GM18505 (cell line): ENCODE measurements around the gene ANKRD11.
"Not testable (repeated sequence)": the region's sequence is repeated elsewhere in the genome, so short reads cannot be mapped to it uniquely, and the experiment has no call there.

ENCODE experiments used
- ATAC-seq: cut with Tn5 transposase; IDR thresholded peaks from one replicate; pipeline ENCODE4 v1.9.1; 2021; ENCODE audit not compliant: unreplicated experiment
- POLR2A ChIP-seq: IDR thresholded peaks from 4 replicates; pipeline ENCODE4 v1.6.1; 2011; ENCODE audit warnings: borderline replicate concordance; ENCODE audit not compliant: insufficient read depth, insufficient read length; ENCODE audit errors: extremely low read depth

The ANKRD11 gene

GRCh38 chr16:89443727-89444084 is 46.7 kb downstream of the ANKRD11 start:
- ATAC-seq: no peak
- TF ChIP-seq POLR2A: no peak

- no peak for ATAC-seq
- TF ChIP-seq POLR2A: no peak
Measured at GRCh38 chr16:89442990-89443726, 47.2 kb downstream of the ANKRD11 start.

GRCh38 chr16:89442588-89442987 is 47.8 kb downstream of the ANKRD11 start:
- no peak for TF ChIP-seq POLR2A
- no peak for ATAC-seq

- TF ChIP-seq POLR2A: no peak
- no peak for ATAC-seq
Measured at GRCh38 chr16:89439659-89440058, 50.7 kb downstream of the ANKRD11 start.

GRCh38 chr16:89437991-89438390 is 52.4 kb downstream of the ANKRD11 start:
- no peak for ATAC-seq
- TF ChIP-seq POLR2A: no peak

DNA sequence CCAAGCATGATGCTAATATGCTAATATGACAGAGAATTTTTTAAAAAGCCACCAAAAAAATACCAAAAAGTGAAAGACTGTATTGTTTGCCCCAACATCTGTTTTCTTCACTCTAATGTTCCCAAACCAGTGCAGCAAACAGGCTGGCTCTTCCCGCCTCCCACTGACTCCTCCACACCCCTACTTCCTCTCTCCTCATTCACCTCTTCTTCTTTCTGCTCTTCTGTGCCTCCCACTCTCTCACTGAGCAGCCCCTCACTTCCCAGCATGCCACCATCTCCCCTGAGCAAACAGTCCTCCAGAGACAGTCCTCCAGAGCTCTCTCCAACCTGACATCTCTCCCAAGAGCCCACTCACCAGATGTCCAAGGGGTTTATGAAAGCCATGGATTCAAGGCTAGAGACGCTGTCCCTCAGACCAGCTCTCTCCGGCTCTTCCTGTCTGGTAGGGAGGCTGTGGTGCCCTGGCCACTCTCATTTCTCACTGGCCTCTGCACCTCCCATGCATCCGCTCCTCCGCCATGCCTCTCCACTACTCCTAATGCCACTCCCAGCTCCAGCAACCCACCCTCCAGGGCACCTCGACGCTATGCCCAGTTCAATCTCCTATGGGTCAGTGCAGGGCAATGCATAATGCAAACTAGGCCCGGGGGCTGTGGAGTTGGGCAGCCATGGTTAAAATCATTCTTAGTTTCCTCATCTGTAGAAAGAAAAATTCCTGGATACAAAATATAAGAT is 52.9 kb downstream of the ANKRD11 start:
- ATAC-seq: no peak
- no peak for TF ChIP-seq POLR2A

DNA sequence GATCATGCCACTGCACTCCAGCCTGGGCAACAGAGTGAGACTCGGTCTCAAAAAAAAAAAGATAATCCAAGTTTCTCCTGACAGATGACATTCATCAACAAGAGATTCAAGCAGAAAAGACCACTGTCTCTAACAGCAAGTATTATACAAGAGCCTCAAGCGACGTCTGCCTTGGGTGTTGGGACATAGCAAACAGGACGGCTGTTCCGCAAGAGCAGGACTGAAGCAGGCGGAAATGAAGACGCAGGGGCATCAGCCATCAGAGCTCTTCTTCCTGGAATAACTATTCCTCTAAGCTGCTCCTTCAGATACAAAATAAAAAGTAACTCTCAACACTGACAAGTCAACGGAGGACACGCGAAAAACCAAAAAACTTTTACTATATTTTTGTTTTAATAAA is 54.0 kb downstream of the ANKRD11 start:
- TF ChIP-seq POLR2A: no peak
- ATAC-seq: no peak

- ATAC-seq: not testable (repeated sequence)
Measured at GRCh38 chr16:89435059-89435458, 55.3 kb downstream of the ANKRD11 start.

- no peak for TF ChIP-seq POLR2A
- ATAC-seq: no peak
Measured at GRCh38 chr16:89434490-89434889, 55.9 kb downstream of the ANKRD11 start.

DNA sequence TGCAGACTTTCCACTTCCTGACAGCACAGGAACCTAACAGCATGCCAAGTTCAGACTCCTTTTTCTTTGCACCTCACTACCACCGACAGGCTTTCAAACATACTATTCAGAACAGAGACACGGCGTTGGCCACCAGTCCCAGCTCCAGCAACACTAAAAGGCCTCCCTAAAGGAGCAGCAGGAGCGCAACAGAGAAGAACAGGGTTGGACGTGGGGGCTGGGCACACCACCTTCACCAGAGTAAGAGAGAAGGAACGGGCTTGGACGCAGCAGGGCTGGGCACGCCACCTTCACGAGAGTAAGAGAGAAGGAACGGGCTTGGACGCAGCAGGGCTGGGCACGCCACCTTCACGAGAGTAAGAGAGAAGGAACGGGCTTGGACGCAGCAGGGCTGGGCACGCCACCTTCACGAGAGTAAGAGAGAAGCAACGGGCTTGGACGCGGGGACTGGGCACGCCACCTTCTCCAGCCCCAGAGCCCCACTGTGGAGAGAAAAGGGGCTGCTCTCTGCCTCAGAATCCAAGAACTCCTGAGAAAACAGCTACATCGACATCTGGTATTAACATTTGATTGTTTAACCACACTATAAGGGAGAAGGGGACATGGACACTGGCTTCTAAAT is 56.9 kb downstream of the ANKRD11 start:
- not testable (repeated sequence) for ATAC-seq

DNA sequence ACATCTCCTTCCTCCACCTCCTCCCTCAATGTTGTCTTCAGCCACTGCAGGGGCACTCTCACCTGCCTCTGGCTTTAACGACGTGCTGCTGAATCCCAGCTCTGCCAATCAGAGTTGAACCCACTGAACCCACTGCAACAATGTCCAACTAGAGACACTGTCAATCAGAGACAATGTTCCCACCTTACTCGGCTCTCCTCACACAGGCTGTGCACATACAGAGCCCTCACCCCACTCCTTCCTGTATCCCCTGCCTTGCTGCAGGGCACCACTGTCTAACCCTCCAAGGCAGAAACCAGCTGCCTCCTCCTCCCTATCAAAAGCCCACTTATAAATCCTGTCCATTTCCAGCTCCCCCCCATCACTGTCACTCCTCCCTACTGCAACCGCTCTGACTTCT is 58.7 kb downstream of the ANKRD11 start:
- ATAC-seq: no peak
- no peak for TF ChIP-seq POLR2A

GRCh38 chr16:89431158-89431584 is 59.2 kb downstream of the ANKRD11 start:
- TF ChIP-seq POLR2A: no peak
- no peak for ATAC-seq

GRCh38 chr16:89430436-89431157 is 59.8 kb downstream of the ANKRD11 start:
- no peak for ATAC-seq
- TF ChIP-seq POLR2A: no peak

- not testable (repeated sequence) for ATAC-seq
Measured at GRCh38 chr16:89428605-89429004, 61.8 kb downstream of the ANKRD11 start.
